ENCODE data around the gene NME8.

Gene NME8

GRCh38 chr7:37947138-37947940, 98.9 kb downstream of the NME8 start:
- Histone ChIP-seq H3K4me3 (replicated peaks; ENCODE audit: insufficient read depth, low read length) (no peak overlapping the region), H3K27ac (replicated peaks) (no peak overlapping the region), H3K27me3 (ENCODE audit: insufficient read depth, poor library complexity, severe bottlenecking) (no peaks in the 10 kb centered on the region)
- DNase-seq (ENCODE audit: low read depth in 1 of 2, low spot score in 1 of 2): no peak
- TF ChIP-seq REST (IDR thresholded peaks at IDR 0.05; ENCODE audit: insufficient replicate concordance, low read depth): no peak
- TF ChIP-seq POLR2AphosphoS5 (IDR thresholded peaks at IDR 0.05; ENCODE audit: low read depth): no peak
- no peak for TF ChIP-seq GABPA (IDR thresholded peaks at IDR 0.05; ENCODE audit: low read depth)
- TF ChIP-seq CTCF (IDR thresholded peaks at IDR 0.05; ENCODE audit: insufficient read depth, low read length): no peak
- TF ChIP-seq SPI1 (IDR thresholded peaks at IDR 0.05; ENCODE audit: borderline replicate concordance, low read depth): no peak

GRCh38 chr7:37947941-37948210, 99.5 kb downstream of the NME8 start:
- H3K4me3 ChIP-seq (replicated peaks; ENCODE audit: insufficient read depth, low read length): no peak overlapping the region
- TF ChIP-seq POLR2AphosphoS5 (IDR thresholded peaks at IDR 0.05; ENCODE audit: low read depth): no peak
- TF ChIP-seq SPI1 (IDR thresholded peaks at IDR 0.05; ENCODE audit: borderline replicate concordance, low read depth): no peak
- no peak for TF ChIP-seq GABPA (IDR thresholded peaks at IDR 0.05; ENCODE audit: low read depth)
- no peak for TF ChIP-seq CTCF (IDR thresholded peaks at IDR 0.05; ENCODE audit: insufficient read depth, low read length)
- TF ChIP-seq REST (IDR thresholded peaks at IDR 0.05; ENCODE audit: insufficient replicate concordance, low read depth): no peak
- H3K27ac ChIP-seq (replicated peaks): no peak overlapping the region
- H3K27me3 ChIP-seq (ENCODE audit: insufficient read depth, poor library complexity, severe bottlenecking): no peaks in the 10 kb centered on the region
- DNase-seq (ENCODE audit: low read depth in 1 of 2, low spot score in 1 of 2): no peak
